Measurements from ENCODE around the gene NUCKS1.

NUCKS1 gene

DNA sequence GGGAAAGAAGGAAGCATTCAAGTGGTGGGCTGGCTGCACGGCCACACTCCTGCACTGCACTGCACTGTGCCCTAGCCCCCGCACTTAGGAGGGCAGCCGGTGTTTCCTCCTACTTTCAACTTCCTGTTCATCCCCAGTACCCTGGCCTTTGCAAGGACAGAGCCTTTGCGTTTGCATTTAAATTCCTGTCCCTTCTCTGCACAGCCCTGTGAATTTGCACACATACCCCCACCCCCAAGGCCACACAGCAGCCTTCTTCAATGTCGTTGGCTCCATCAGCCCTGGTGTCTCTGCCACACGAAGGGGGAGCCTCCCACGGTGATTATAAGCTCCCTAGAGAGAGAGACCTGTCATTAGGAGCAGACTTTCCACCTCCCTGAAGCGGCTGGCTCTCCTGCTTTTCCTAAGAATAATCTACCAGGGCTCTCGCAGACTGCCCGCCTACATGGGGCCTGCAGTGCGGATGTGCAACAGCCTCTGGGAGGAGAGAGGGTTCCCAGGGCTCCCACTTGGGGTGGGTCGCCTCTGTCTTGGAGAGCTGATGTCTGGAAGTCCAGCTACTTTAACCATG, 56.5 kb downstream of the NUCKS1 start:
- Histone ChIP-seq H3K4me3 (ENCODE audit: insufficient read depth, low read length, poor library complexity, severe bottlenecking) (no peak overlapping the region), H3F3A (ENCODE audit: insufficient read depth) (0 out of 2 replicates have a peak, but pooled peaks cover 5% of the 10 kb centered on the region), H3K36me3 (ENCODE audit: low read length) (no peaks in the 10 kb centered on the region), H4K20me1 (ENCODE audit: low read depth, low read length) (no peaks in the 10 kb centered on the region), H3K27ac (ENCODE audit: low read depth, low read length) (no peak overlapping the region), H2AFZ (ENCODE audit: low read depth, low read length, severe bottlenecking) (no peak overlapping the region), H3K4me2 (ENCODE audit: low read depth, low read length, poor library complexity, severe bottlenecking) (no peak overlapping the region), H3K9me2 (replicated peaks; ENCODE audit: insufficient read depth, low read length) (no peaks in the 10 kb centered on the region), H3K9me3 (ENCODE audit: insufficient read depth, low read length) (no peaks in the 10 kb centered on the region), H3K9ac (ENCODE audit: low read length) (no peak overlapping the region), H3K79me2 (ENCODE audit: insufficient read depth, low read length) (no peaks in the 10 kb centered on the region), H3K27me3 (ENCODE audit: low read length) (no peaks in the 10 kb centered on the region)
- TF ChIP-seq EZH2phosphoT487 (conservative IDR thresholded peaks at IDR 0.05; ENCODE audit: low read length) (no peak), CTCF (IDR thresholded peaks at IDR 0.05; ENCODE audit: insufficient read depth, low read length, poor library complexity, severe bottlenecking) (no peak)

GRCh38 chr1:205692423-205692822, 57.6 kb downstream of the NUCKS1 start:
- H4K20me1 ChIP-seq (ENCODE audit: low read depth, low read length), result no peaks in the 10 kb centered on the region
- TF ChIP-seq CTCF (IDR thresholded peaks at IDR 0.05; ENCODE audit: insufficient read depth, low read length, poor library complexity, severe bottlenecking) (no peak), EZH2phosphoT487 (conservative IDR thresholded peaks at IDR 0.05; ENCODE audit: low read length) (no peak)
- no peaks in the 10 kb centered on the region for H3K9me3 ChIP-seq (ENCODE audit: insufficient read depth, low read length)
- H3K9me2 ChIP-seq (replicated peaks; ENCODE audit: insufficient read depth, low read length), result no peaks in the 10 kb centered on the region
- no peak overlapping the region for H3K4me2 ChIP-seq (ENCODE audit: low read depth, low read length, poor library complexity, severe bottlenecking)
- H3K27me3 ChIP-seq (ENCODE audit: low read length), result no peaks in the 10 kb centered on the region
- no peak overlapping the region for H3K9ac ChIP-seq (ENCODE audit: low read length)
- H3K4me3 ChIP-seq (ENCODE audit: insufficient read depth, low read length, poor library complexity, severe bottlenecking), result no peak overlapping the region
- H3K79me2 ChIP-seq (ENCODE audit: insufficient read depth, low read length), result no peaks in the 10 kb centered on the region
- H3F3A ChIP-seq (ENCODE audit: insufficient read depth), result 0 out of 2 replicates have a peak, but pooled peaks cover 5% of the 10 kb centered on the region
- H2AFZ ChIP-seq (ENCODE audit: low read depth, low read length, severe bottlenecking), result no peak overlapping the region
- no peaks in the 10 kb centered on the region for H3K36me3 ChIP-seq (ENCODE audit: low read length)
- no peak overlapping the region for H3K27ac ChIP-seq (ENCODE audit: low read depth, low read length)

DNA sequence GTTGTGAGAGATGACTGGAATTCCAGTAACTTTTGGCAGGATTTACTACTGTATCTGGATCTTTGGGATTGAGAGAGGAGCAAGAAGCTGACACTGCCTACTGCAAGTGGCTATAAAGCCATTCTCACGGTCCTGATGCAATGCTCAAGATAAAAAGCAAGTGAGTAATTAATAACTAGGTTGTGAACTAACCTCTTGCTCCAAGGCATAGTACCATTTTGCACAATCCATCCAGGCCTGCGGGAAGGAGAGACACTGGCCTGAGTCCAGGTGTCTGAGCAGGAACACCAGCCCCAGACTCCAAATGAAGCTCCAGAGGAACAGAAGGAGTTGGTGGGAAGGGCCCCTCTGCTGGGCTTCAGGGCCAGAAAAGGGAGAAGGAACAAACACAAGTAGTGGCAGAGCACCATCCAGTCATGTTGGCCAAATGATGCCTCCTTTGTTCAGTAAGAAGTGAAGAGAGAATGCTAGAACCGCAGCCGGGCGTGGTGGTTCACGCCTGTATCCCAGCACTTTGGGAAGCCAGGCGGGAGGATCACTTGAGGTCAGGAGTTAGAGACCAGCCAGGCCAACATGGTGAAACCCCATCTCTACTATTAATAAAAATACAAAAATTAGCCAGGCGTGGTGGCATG, 59.7 kb downstream of the NUCKS1 start:
- H3K9me2 ChIP-seq (replicated peaks; ENCODE audit: insufficient read depth, low read length), result no peaks in the 10 kb centered on the region
- no peak overlapping the region for H3K27ac ChIP-seq (ENCODE audit: low read depth, low read length)
- H3K79me2 ChIP-seq (ENCODE audit: insufficient read depth, low read length), result no peaks in the 10 kb centered on the region
- H2AFZ ChIP-seq (ENCODE audit: low read depth, low read length, severe bottlenecking), result no peak overlapping the region
- no peaks in the 10 kb centered on the region for H3K27me3 ChIP-seq (ENCODE audit: low read length)
- H3K9ac ChIP-seq (ENCODE audit: low read length), result no peak overlapping the region
- no peak for TF ChIP-seq CTCF (IDR thresholded peaks at IDR 0.05; ENCODE audit: insufficient read depth, low read length, poor library complexity, severe bottlenecking)
- no peak for TF ChIP-seq EZH2phosphoT487 (conservative IDR thresholded peaks at IDR 0.05; ENCODE audit: low read length)
- no peaks in the 10 kb centered on the region for H4K20me1 ChIP-seq (ENCODE audit: low read depth, low read length)
- no peaks in the 10 kb centered on the region for H3K36me3 ChIP-seq (ENCODE audit: low read length)
- 0 out of 2 replicates have a peak, but pooled peaks cover 5% of the 10 kb centered on the region for H3F3A ChIP-seq (ENCODE audit: insufficient read depth)
- H3K9me3 ChIP-seq (ENCODE audit: insufficient read depth, low read length), result no peaks in the 10 kb centered on the region
- H3K4me2 ChIP-seq (ENCODE audit: low read depth, low read length, poor library complexity, severe bottlenecking), result no peak overlapping the region
- no peak overlapping the region for H3K4me3 ChIP-seq (ENCODE audit: insufficient read depth, low read length, poor library complexity, severe bottlenecking)
